Activated naive CD4-positive, alpha-beta T cell treated with anti-CD3 and anti-CD28 coated beads, Interleukin-2, amount 50 U/mL, for 72 hours (primary cell): ENCODE data around the gene GDF7. TPM values are rescaled to one million over a fixed set of nuclear protein-coding genes. Genes with fewer than 3 reads are reported as not detected.

ENCODE experiments used
- ATAC-seq, 2 donors: fragments of 150-1000 bp; cut with Tn5 transposase; 2 replicates each; pipeline ENCODE4 v1.10.0; 2021; ENCODE audit warnings: mild to moderate bottlenecking in 2 of 2, moderate library complexity in 2 of 2
- DNase-seq, 2 donors: peaks; one replicate each; pipeline ENCODE4 v3.0.0; 2021 to 2022; ENCODE audit warnings: low spot score in 2 of 2
- H3K27ac Mint-ChIP-seq, 2 donors: one replicate each; pipeline ENCODE4 v1.8.0; 2022; ENCODE audit warnings: mild to moderate bottlenecking in 2 of 2, mixed read lengths in 2 of 2
- H3K36me3 Mint-ChIP-seq, 2 donors: one replicate each; pipeline ENCODE4 v1.8.0; 2022; ENCODE audit warnings: mixed read lengths in 2 of 2
- H3K9me3 Mint-ChIP-seq, 2 donors: one replicate each; pipeline ENCODE4 v1.8.0; 2022; ENCODE audit warnings: mixed read lengths in 2 of 2
- total RNA-seq, 2 donors: library from RNA; stranded (reverse); gene quantifications; one replicate each; pipeline ENCODE4 v1.2.3, GENCODE V29; 2022

The GDF7 gene
- total RNA-seq, 2 donors from 2014 or later, result 0.07 TPM; not detected in 1

GRCh38 chr2:20663196-20664070 lies 3.5 kb upstream of the GDF7 start:
- DNase-seq (no peak), ATAC-seq (no peak)
- H3K36me3 Mint-ChIP-seq, result peaks cover 0 to 5% of the 10 kb centered on the region in 2 donors
- no peak overlapping the region for H3K27ac Mint-ChIP-seq
- H3K9me3 Mint-ChIP-seq, result no peaks in the 10 kb centered on the region

- DNase-seq, result no peak
- Mint-ChIP-seq H3K27ac (no peak overlapping the region), H3K9me3 (no peaks in the 10 kb centered on the region), H3K36me3 (peaks cover 0 to 5% of the 10 kb centered on the region in 2 donors)
- no peak for ATAC-seq
Observed at GRCh38 chr2:20664071-20664390, 2.9 kb upstream of the GDF7 start.

- peaks cover 0 to 5% of the 10 kb centered on the region in 2 donors for H3K36me3 Mint-ChIP-seq
- H3K9me3 Mint-ChIP-seq, result no peaks in the 10 kb centered on the region
- DNase-seq (no peak), ATAC-seq (no peak)
- H3K27ac Mint-ChIP-seq, result no peak overlapping the region
Observed at GRCh38 chr2:20664431-20665242, 2.3 kb upstream of the GDF7 start.

GRCh38 chr2:20665243-20666004 lies 1.5 kb upstream of the GDF7 start:
- Mint-ChIP-seq H3K36me3 (peaks cover 0 to 5% of the 10 kb centered on the region in 2 donors), H3K27ac (no peak overlapping the region), H3K9me3 (no peaks in the 10 kb centered on the region)
- DNase-seq (no peak), ATAC-seq (no peak)

- peak in 1 of 2 donors; percentile 9 for ATAC-seq
- H3K27ac Mint-ChIP-seq, result no peak overlapping the region
- no peak for DNase-seq
- no peaks in the 10 kb centered on the region for H3K9me3 Mint-ChIP-seq
- peaks cover 0 to 5% of the 10 kb centered on the region in 2 donors for H3K36me3 Mint-ChIP-seq
Observed at GRCh38 chr2:20666005-20666303, 990 bp upstream of the GDF7 start.

- ATAC-seq (peak in 1 of 2 donors; percentile 34), DNase-seq (no peak)
- Mint-ChIP-seq H3K36me3 (peaks cover 0 to 5% of the 10 kb centered on the region in 2 donors), H3K9me3 (no peaks in the 10 kb centered on the region), H3K27ac (no peak overlapping the region)
Observed at GRCh38 chr2:20667151-20667530, 197 bp downstream of the GDF7 start.

- ATAC-seq (peak in 1 of 2 donors; percentile 4), DNase-seq (no peak)
- Mint-ChIP-seq H3K27ac (no peak overlapping the region), H3K9me3 (no peaks in the 10 kb centered on the region), H3K36me3 (peaks cover 0 to 5% of the 10 kb centered on the region in 2 donors)
Observed at GRCh38 chr2:20667531-20668401, 822 bp downstream of the GDF7 start.

GRCh38 chr2:20668451-20668850 lies 1.5 kb downstream of the GDF7 start:
- ATAC-seq (no peak), DNase-seq (no peak)
- Mint-ChIP-seq H3K9me3 (no peaks in the 10 kb centered on the region), H3K27ac (no peak overlapping the region), H3K36me3 (peaks cover 0 to 5% of the 10 kb centered on the region in 2 donors)

- DNase-seq (no peak), ATAC-seq (no peak)
- H3K36me3 Mint-ChIP-seq, result peaks cover 0 to 5% of the 10 kb centered on the region in 2 donors
- H3K9me3 Mint-ChIP-seq, result no peaks in the 10 kb centered on the region
- no peak overlapping the region for H3K27ac Mint-ChIP-seq
Observed at GRCh38 chr2:20668871-20669475, 2.0 kb downstream of the GDF7 start.

GRCh38 chr2:20669562-20670314 lies 2.8 kb downstream of the GDF7 start:
- ATAC-seq (no peak), DNase-seq (no peak)
- Mint-ChIP-seq H3K27ac (no peak overlapping the region), H3K9me3 (no peaks in the 10 kb centered on the region), H3K36me3 (peaks cover 0 to 5% of the 10 kb centered on the region in 2 donors)

- H3K27ac Mint-ChIP-seq, result no peak overlapping the region
- no peak for ATAC-seq
- no peak for DNase-seq
- no peaks in the 10 kb centered on the region for H3K9me3 Mint-ChIP-seq
- peaks cover 0 to 5% of the 10 kb centered on the region in 2 donors for H3K36me3 Mint-ChIP-seq
Observed at GRCh38 chr2:20670315-20671035, 3.5 kb downstream of the GDF7 start.

GRCh38 chr2:20671036-20671735 lies 4.2 kb downstream of the GDF7 start:
- Mint-ChIP-seq H3K9me3 (no peaks in the 10 kb centered on the region), H3K36me3 (peaks cover 0 to 5% of the 10 kb centered on the region in 2 donors), H3K27ac (no peak overlapping the region)
- DNase-seq (no peak), ATAC-seq (no peak)

GRCh38 chr2:20671736-20672080 lies 4.8 kb downstream of the GDF7 start:
- DNase-seq (no peak), ATAC-seq (no peak)
- H3K36me3 Mint-ChIP-seq, result peaks cover 0 to 5% of the 10 kb centered on the region in 2 donors
- H3K9me3 Mint-ChIP-seq, result no peaks in the 10 kb centered on the region
- H3K27ac Mint-ChIP-seq, result no peak overlapping the region

GRCh38 chr2:20672201-20672951 lies 5.4 kb downstream of the GDF7 start:
- no peak for DNase-seq
- Mint-ChIP-seq H3K36me3 (peaks cover 0 to 5% of the 10 kb centered on the region in 2 donors), H3K9me3 (no peaks in the 10 kb centered on the region), H3K27ac (no peak overlapping the region)
- ATAC-seq, result no peak
